SK-N-SH (cell line): ENCODE data around the gene SLC45A1. TPM values are rescaled to one million over a fixed set of nuclear protein-coding genes. Genes with fewer than 3 reads are reported as not detected.

Experiments
- CTCF ChIA-PET: fragments of 300-600, 350-600 bp; formaldehyde crosslinking; extraction: SDS; loops from one replicate; lab custom pipeline; 2021; lab: Yijun Ruan, JAX
- POLR2A ChIA-PET: fragments of 350-600 bp; sonication (Branson Sonifier 250); formaldehyde crosslinking; extraction: SDS; loops from one replicate; lab custom pipeline; 2020; ENCODE audit warnings: antibody characterized with exemption, inconsistent platforms; lab: Yijun Ruan, JAX
- DNase-seq: peaks from one replicate; pipeline ENCODE4 v3.0.0; 2012
- H2AFZ ChIP-seq: fragments of 200-600 bp; sonication (generic); 2 replicates; pipeline ENCODE4 v1.8.1; 2016; ENCODE audit warnings: antibody characterized with exemption, mild to moderate bottlenecking, low read depth
- H3F3A ChIP-seq: fragments of 200-600 bp; sonication (generic); replicated peaks from 2 replicates; pipeline ENCODE3; 2016; ENCODE audit warnings: antibody characterized with exemption, mild to moderate bottlenecking; ENCODE audit not compliant: insufficient read depth
- H3K27ac ChIP-seq, 2 experiments: fragments of 200-500 bp in 1 of 2; fragments of 200-600 bp in 1 of 2; sonication (Bioruptor generic) in 1 of 2; sonication (generic), shearing (Covaris generic) in 1 of 2; 2 replicates each; pipeline versions ENCODE4 v1.5.1 to v1.6.1; 2014 to 2016; ENCODE audit warnings: low read depth in 2 of 2, inconsistent platforms in 1 of 2, low read length in 1 of 2, mild to moderate bottlenecking in 1 of 2, mixed read lengths in 1 of 2
- H3K27me3 ChIP-seq: fragments of 200-600 bp; sonication (generic), shearing (Covaris generic); 2 replicates; pipeline ENCODE4 v1.6.1; 2016; ENCODE audit warnings: mixed run types; ENCODE audit not compliant: insufficient read depth
- H3K36me3 ChIP-seq, 2 experiments: fragments of 200-500 bp in 1 of 2; fragments of 200-600 bp in 1 of 2; sonication (Bioruptor generic) in 1 of 2; sonication (generic) in 1 of 2; replicated peaks in 1 of 2; 2 replicates each; pipeline versions ENCODE3 to v1.5.1; 2014 to 2016; ENCODE audit warnings: low read length in 1 of 2, mild to moderate bottlenecking in 1 of 2; ENCODE audit not compliant: insufficient read depth in 2 of 2, control insufficient read depth in 1 of 2
- H3K4me1 ChIP-seq, 2 experiments: fragments of 200-500 bp in 1 of 2; fragments of 200-600 bp in 1 of 2; sonication (Bioruptor generic) in 1 of 2; sonication (generic), shearing (Covaris generic) in 1 of 2; 2 replicates each; pipeline versions ENCODE4 v1.5.1 to v1.6.1; 2014 to 2016; ENCODE audit warnings: low read depth in 1 of 2, low read length in 1 of 2, mixed run types in 1 of 2; ENCODE audit not compliant: insufficient read depth in 2 of 2, control insufficient read depth in 1 of 2
- H3K4me2 ChIP-seq: fragments of 200-600 bp; sonication (generic), shearing (Covaris generic); 2 replicates; pipeline ENCODE4 v1.6.1; 2017; ENCODE audit warnings: mixed run types
- H3K4me3 ChIP-seq, 2 experiments: fragments of 200-500 bp in 1 of 2; fragments of 200-600 bp in 1 of 2; sonication (Bioruptor generic) in 1 of 2; sonication (generic), shearing (Covaris generic) in 1 of 2; 2 replicates each; pipeline versions ENCODE4 v1.5.1 to v1.8.1; 2014 to 2016; ENCODE audit warnings: low read depth in 2 of 2, inconsistent platforms in 1 of 2, low read length in 1 of 2, mild to moderate bottlenecking in 1 of 2, mixed read lengths in 1 of 2, moderate library complexity in 1 of 2
- H3K79me2 ChIP-seq: fragments of 200-600 bp; sonication (generic); 2 replicates; pipeline ENCODE4 v1.8.1; 2017; ENCODE audit warnings: mild to moderate bottlenecking; ENCODE audit not compliant: insufficient read depth
- H3K9ac ChIP-seq: fragments of 200-600 bp; sonication (generic); 2 replicates; pipeline ENCODE4 v1.6.1; 2017; ENCODE audit warnings: mixed run types
- H3K9me2 ChIP-seq: fragments of 200-600 bp; sonication (generic); 2 replicates; pipeline ENCODE4 v1.6.1; 2017; ENCODE audit warnings: mixed run types
- H3K9me3 ChIP-seq: fragments of 200-600 bp; sonication (generic); 2 replicates; pipeline ENCODE4 v1.6.1; 2017; ENCODE audit warnings: mixed run types, mild to moderate bottlenecking, moderate library complexity
- H4K20me1 ChIP-seq: fragments of 200-600 bp; sonication (generic); 2 replicates; pipeline ENCODE4 v1.6.1; 2017; ENCODE audit warnings: mild to moderate bottlenecking, mixed run types; ENCODE audit not compliant: insufficient read depth
- CHD2 ChIP-seq: fragments of 150-350 bp; IDR thresholded peaks from 2 replicates; pipeline ENCODE4 v1.6.1; 2018; ENCODE audit warnings: low read length; ENCODE audit not compliant: partially characterized antibody
- EP300 ChIP-seq, 2 experiments: IDR thresholded peaks; 2 replicates each; pipeline versions ENCODE4 v1.4.0 to v1.6.1; 2012; ENCODE audit warnings: borderline replicate concordance in 1 of 2, low read depth in 1 of 2, low read length in 1 of 2
- FOXJ3 ChIP-seq: sonication (generic); formaldehyde crosslinking; IDR thresholded peaks from 2 replicates; pipeline ENCODE4 v1.5.1; 2020; ENCODE audit warnings: mild to moderate bottlenecking, missing genetic modification reagents
- GABPA ChIP-seq: IDR thresholded peaks from 2 replicates; pipeline ENCODE4 v1.4.0; 2012; ENCODE audit warnings: low read depth, mild to moderate bottlenecking
- JUND ChIP-seq: IDR thresholded peaks from 2 replicates; pipeline ENCODE4 v1.4.0; 2012
- MEF2A ChIP-seq: IDR thresholded peaks from 2 replicates; pipeline ENCODE4 v1.4.0; 2012; ENCODE audit warnings: low read depth, borderline replicate concordance
- MXI1 ChIP-seq: IDR thresholded peaks from 2 replicates; pipeline ENCODE4 v1.6.1; 2012; ENCODE audit warnings: mild to moderate bottlenecking, low read depth, low read length, improper control_type of control experiment
- NFIC ChIP-seq: IDR thresholded peaks from 2 replicates; pipeline ENCODE4 v1.4.0; 2012; ENCODE audit warnings: borderline replicate concordance
- POLR2AphosphoS5 ChIP-seq: IDR thresholded peaks from 2 replicates; pipeline ENCODE4 v1.6.1; 2012; ENCODE audit warnings: low read depth, low read length
- RAD21 ChIP-seq: IDR thresholded peaks from 2 replicates; pipeline ENCODE4 v1.6.1; 2012; ENCODE audit warnings: mild to moderate bottlenecking, low read length
- RCOR1 ChIP-seq: fragments of 150-350 bp; IDR thresholded peaks from 2 replicates; pipeline ENCODE4 v1.6.1; 2017; ENCODE audit warnings: antibody characterized with exemption, low read length
- RFX5 ChIP-seq: IDR thresholded peaks from 2 replicates; pipeline ENCODE4 v1.6.1; 2012; ENCODE audit warnings: mild to moderate bottlenecking, improper control_type of control experiment, low read length
- SIN3A ChIP-seq: IDR thresholded peaks from 2 replicates; pipeline ENCODE4 v1.6.1; 2012; ENCODE audit warnings: low read depth, mild to moderate bottlenecking, low read length, moderate library complexity, borderline replicate concordance
- TCF12 ChIP-seq: IDR thresholded peaks from 2 replicates; pipeline ENCODE4 v1.4.0; 2012
- TEAD4 ChIP-seq: IDR thresholded peaks from 2 replicates; pipeline ENCODE4 v1.4.0; 2012; ENCODE audit warnings: mild to moderate bottlenecking, borderline replicate concordance; ENCODE audit not compliant: insufficient read depth
- USF1 ChIP-seq: IDR thresholded peaks from 2 replicates; pipeline ENCODE4 v1.4.0; 2012; ENCODE audit warnings: low read depth, borderline replicate concordance
- YY1 ChIP-seq: IDR thresholded peaks from 2 replicates; pipeline ENCODE4 v1.4.0; 2012; ENCODE audit warnings: low read depth, mild to moderate bottlenecking
- WGBS: methylation state at CpG from one replicate; pipeline ENCODE4 v1.1.6; 2017; ENCODE audit warnings: low lambda C conversion rate; 5-methylcytosine and 5-hydroxymethylcytosine counted together
- polyA plus RNA-seq, 3 experiments: library from polyadenylated mRNA; depleted of rRNA; stranded (reverse); fragments of >200 nt; gene quantifications; 2 replicates each; pipeline ENCODE4 v1.2.3, GENCODE V29; 2012
- TF ChIP-seq, protein P1 (sequence below): fragments of 150-350 bp; IDR thresholded peaks from 2 replicates; pipeline ENCODE4 v1.6.1; 2017; ENCODE audit warnings: antibody characterized with exemption, low read length, low read depth, borderline replicate concordance
- TF ChIP-seq, protein P2 (sequence below): fragments of 200-600 bp; sonication (generic); IDR thresholded peaks from 2 replicates; pipeline ENCODE4 v1.6.1; 2017; ENCODE audit warnings: antibody characterized with exemption, mild to moderate bottlenecking, moderate library complexity
- TF ChIP-seq, protein P3 (sequence below): IDR thresholded peaks from 2 replicates; pipeline ENCODE4 v1.4.0; 2012; ENCODE audit warnings: low read depth
- TF ChIP-seq, protein P4 (sequence below): IDR thresholded peaks from 2 replicates; pipeline ENCODE4; 2012
- TF ChIP-seq, protein P5 (sequence below): IDR thresholded peaks from 2 replicates; pipeline ENCODE4 v1.4.0; 2012; ENCODE audit warnings: low read depth, borderline replicate concordance

SLC45A1 gene
- polyA plus RNA-seq, 1 of the 3 experiments (the other 2 are of a cell fraction) = 2.5 TPM

- TF ChIP-seq, protein P1, sequence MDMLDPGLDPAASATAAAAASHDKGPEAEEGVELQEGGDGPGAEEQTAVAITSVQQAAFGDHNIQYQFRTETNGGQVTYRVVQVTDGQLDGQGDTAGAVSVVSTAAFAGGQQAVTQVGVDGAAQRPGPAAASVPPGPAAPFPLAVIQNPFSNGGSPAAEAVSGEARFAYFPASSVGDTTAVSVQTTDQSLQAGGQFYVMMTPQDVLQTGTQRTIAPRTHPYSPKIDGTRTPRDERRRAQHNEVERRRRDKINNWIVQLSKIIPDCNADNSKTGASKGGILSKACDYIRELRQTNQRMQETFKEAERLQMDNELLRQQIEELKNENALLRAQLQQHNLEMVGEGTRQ = no peak
- TF ChIP-seq TCF12 (no peak), CHD2 (no peak), TEAD4 (no peak), USF1 (no peak), JUND (no peak), RAD21 (no peak)
- TF ChIP-seq, protein P2, sequence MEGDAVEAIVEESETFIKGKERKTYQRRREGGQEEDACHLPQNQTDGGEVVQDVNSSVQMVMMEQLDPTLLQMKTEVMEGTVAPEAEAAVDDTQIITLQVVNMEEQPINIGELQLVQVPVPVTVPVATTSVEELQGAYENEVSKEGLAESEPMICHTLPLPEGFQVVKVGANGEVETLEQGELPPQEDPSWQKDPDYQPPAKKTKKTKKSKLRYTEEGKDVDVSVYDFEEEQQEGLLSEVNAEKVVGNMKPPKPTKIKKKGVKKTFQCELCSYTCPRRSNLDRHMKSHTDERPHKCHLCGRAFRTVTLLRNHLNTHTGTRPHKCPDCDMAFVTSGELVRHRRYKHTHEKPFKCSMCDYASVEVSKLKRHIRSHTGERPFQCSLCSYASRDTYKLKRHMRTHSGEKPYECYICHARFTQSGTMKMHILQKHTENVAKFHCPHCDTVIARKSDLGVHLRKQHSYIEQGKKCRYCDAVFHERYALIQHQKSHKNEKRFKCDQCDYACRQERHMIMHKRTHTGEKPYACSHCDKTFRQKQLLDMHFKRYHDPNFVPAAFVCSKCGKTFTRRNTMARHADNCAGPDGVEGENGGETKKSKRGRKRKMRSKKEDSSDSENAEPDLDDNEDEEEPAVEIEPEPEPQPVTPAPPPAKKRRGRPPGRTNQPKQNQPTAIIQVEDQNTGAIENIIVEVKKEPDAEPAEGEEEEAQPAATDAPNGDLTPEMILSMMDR = no peak
These were observed 3.7 kb downstream of the SLC45A1 start (continued) for GRCh38 chr1:8321612-8322011.

DNA sequence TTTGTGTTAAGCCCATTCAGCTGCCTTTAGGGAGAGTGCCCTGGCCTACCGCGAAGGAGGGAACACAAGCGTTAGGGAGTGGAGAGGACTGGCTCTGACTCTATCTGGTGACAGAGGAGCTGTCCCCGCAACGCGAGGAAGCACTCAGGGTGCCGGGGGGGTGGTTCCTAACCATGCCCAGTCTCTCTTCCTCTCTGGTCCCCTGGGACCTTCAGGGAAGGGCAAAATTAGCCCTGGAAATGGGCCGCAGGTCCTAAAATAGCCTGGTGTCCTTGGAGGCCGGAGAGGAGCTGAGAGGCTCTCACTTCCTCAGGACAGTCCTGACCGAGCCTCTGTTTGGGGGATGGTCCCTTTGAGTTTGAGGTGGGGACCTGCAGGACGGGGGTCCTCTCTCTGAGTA lies 5.8 kb downstream of the SLC45A1 start:
- no peak for DNase-seq
- CTCF ChIA-PET = interaction anchor here (0.6 to 4.9 kb wide), 5 partner anchors 9 to 348 kb away, joined by 3 to 25 read pairs (median 4); no protein-coding TSS in a partner anchor

More for the DNA sequence above, 5.8 kb downstream of the SLC45A1 start:
- Histone ChIP-seq H3K79me2 (no peaks in the 10 kb centered on the region), H2AFZ (no peak overlapping the region), H3K9ac (no peak overlapping the region), H3K4me2 (no peak overlapping the region), H3K4me3 (no peak overlapping the region), H3K36me3 (peaks cover 0 to 2% of the 10 kb centered on the region in 2 experiments), H3K27me3 (no peaks in the 10 kb centered on the region), H3F3A (no peaks in the 10 kb centered on the region), H3K4me1 (no peaks in the 10 kb centered on the region; a peak in 1 of 4 replicates), H3K9me3 (no peaks in the 10 kb centered on the region), H3K9me2 (no peaks in the 10 kb centered on the region), H3K27ac (no peak overlapping the region), H4K20me1 (no peaks in the 10 kb centered on the region)
- TF ChIP-seq EP300 (IDR thresholded peaks at IDR 0.05; ENCODE audit: borderline replicate concordance in 1 of 2, low read depth in 1 of 2, low read length in 1 of 2) (no peak), MXI1 (no peak), RFX5 (no peak), CHD2 (no peak), YY1 (no peak), SIN3A (no peak), RCOR1 (no peak), POLR2AphosphoS5 (no peak), USF1 (no peak), TEAD4 (no peak), TCF12 (no peak), NFIC (no peak), FOXJ3 (no peak), GABPA (no peak), MEF2A (no peak)
- TF ChIP-seq, protein P1 = no peak
- TF ChIP-seq, protein P3, sequence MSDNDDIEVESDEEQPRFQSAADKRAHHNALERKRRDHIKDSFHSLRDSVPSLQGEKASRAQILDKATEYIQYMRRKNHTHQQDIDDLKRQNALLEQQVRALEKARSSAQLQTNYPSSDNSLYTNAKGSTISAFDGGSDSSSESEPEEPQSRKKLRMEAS = no peak
- TF ChIP-seq, protein P4, sequence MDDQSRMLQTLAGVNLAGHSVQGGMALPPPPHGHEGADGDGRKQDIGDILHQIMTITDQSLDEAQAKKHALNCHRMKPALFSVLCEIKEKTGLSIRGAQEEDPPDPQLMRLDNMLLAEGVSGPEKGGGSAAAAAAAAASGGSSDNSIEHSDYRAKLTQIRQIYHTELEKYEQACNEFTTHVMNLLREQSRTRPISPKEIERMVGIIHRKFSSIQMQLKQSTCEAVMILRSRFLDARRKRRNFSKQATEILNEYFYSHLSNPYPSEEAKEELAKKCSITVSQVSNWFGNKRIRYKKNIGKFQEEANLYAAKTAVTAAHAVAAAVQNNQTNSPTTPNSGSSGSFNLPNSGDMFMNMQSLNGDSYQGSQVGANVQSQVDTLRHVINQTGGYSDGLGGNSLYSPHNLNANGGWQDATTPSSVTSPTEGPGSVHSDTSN = no peak
- TF ChIP-seq, protein P5, sequence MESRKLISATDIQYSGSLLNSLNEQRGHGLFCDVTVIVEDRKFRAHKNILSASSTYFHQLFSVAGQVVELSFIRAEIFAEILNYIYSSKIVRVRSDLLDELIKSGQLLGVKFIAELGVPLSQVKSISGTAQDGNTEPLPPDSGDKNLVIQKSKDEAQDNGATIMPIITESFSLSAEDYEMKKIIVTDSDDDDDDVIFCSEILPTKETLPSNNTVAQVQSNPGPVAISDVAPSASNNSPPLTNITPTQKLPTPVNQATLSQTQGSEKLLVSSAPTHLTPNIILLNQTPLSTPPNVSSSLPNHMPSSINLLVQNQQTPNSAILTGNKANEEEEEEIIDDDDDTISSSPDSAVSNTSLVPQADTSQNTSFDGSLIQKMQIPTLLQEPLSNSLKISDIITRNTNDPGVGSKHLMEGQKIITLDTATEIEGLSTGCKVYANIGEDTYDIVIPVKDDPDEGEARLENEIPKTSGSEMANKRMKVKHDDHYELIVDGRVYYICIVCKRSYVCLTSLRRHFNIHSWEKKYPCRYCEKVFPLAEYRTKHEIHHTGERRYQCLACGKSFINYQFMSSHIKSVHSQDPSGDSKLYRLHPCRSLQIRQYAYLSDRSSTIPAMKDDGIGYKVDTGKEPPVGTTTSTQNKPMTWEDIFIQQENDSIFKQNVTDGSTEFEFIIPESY = no peak
- POLR2A ChIA-PET = no interaction called here
- 83% methylated on average over 7 of the region's 11 CpGs for WGBS
